ENCODE measurements around the gene GPR82. TPM values are rescaled to one million over a fixed set of nuclear protein-coding genes. Genes with fewer than 3 reads are reported as not detected.

The GPR82 gene
- total and polyA plus RNA-seq, 9 donors = 0.06 to 0.57 (median 0.13) TPM

DNA sequence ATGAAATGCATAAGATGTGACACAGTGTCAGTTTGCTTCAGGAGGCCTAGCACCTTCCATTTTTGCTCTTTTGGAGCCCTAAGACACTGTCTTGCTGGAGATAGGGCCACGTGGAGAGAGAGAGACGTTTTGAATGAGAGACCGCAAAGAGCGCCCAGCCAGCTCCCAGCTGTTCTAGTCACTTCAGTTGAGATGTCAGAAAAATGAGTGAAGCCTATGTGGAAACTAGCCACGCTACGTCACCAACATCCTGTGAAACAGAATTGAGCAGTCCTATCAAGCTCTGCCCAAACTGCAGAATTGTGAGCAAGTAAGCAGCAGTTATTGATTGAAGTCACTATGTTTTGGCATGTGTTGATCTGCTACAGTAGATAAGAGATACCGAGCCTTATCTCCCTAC lies 13.1 kb downstream of the GPR82 start:
- no peaks in the 10 kb centered on the region for H3K4me1 ChIP-seq (ENCODE audit: insufficient read depth)
- no peaks in the 10 kb centered on the region for H3K9me3 ChIP-seq
- intact Hi-C loops (cut with DNase I) = no loop called here
- no peaks in the 10 kb centered on the region for H3K27me3 ChIP-seq
- H3K27ac ChIP-seq = no peak overlapping the region
- WGBS, 3 donors = 73 to 82% (median 79%) methylated on average over 7 of the region's 7 CpGs
- no peak for DNase-seq
- no peak for TF ChIP-seq CTCF (IDR thresholded peaks at IDR 0.05)
- no peak for TF ChIP-seq EP300 (IDR thresholded peaks at IDR 0.05)
- no peak for TF ChIP-seq POLR2A (IDR thresholded peaks at IDR 0.05)
- no peaks in the 10 kb centered on the region for H3K36me3 ChIP-seq
- H3K4me3 ChIP-seq = no peak overlapping the region

GRCh38 chrX:41739871-41740270 lies 15.9 kb downstream of the GPR82 start:
- DNase-seq = no peak
- no peak for TF ChIP-seq EP300 (IDR thresholded peaks at IDR 0.05)
- no peak for TF ChIP-seq CTCF (IDR thresholded peaks at IDR 0.05)
- no peak for TF ChIP-seq POLR2A (IDR thresholded peaks at IDR 0.05)
- H3K4me1 ChIP-seq (ENCODE audit: insufficient read depth) = no peaks in the 10 kb centered on the region
- H3K36me3 ChIP-seq = no peaks in the 10 kb centered on the region
- no peak overlapping the region for H3K27ac ChIP-seq
- no peaks in the 10 kb centered on the region for H3K9me3 ChIP-seq
- H3K27me3 ChIP-seq = no peaks in the 10 kb centered on the region
- WGBS, 3 donors = 78 to 94% (median 86%) methylated on average over 1 of the region's 1 CpG
- no peak overlapping the region for H3K4me3 ChIP-seq
- intact Hi-C loops (cut with DNase I) = no loop called here

DNA sequence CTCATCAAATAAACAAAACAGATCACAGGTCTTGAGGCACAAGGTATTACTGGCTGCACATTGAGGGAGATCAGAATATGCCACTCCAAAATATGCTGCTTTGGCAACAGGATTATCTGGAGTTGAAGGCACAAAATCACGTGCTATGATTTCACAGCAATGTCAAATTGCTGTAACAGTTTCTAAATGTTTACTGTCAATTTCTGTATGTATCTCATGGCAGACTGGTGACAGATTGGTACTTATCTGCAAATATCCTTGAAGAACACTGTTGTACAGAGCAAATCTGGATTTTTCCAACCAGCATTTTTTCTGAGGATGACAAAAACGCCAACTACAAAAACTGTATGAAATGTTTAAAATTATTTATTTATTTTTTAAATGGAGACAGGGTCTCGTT lies 26.7 kb downstream of the GPR82 start:
- no peak overlapping the region for H3K27ac ChIP-seq

GRCh38 chrX:41758401-41758800 lies 34.4 kb downstream of the GPR82 start:
- intact Hi-C loops (cut with DNase I) = no loop called here
- no peaks in the 10 kb centered on the region for H3K4me1 ChIP-seq (ENCODE audit: insufficient read depth)
- H3K36me3 ChIP-seq = no peaks in the 10 kb centered on the region
- H3K4me3 ChIP-seq = no peak overlapping the region
- no peak overlapping the region for H3K27ac ChIP-seq
- 85 to 88% (median 85%) methylated on average over 2 of the region's 2 CpGs for WGBS, 3 donors
- no peaks in the 10 kb centered on the region for H3K27me3 ChIP-seq
- TF ChIP-seq CTCF (IDR thresholded peaks at IDR 0.05) (no peak), EP300 (IDR thresholded peaks at IDR 0.05) (no peak), POLR2A (IDR thresholded peaks at IDR 0.05) (no peak)
- H3K9me3 ChIP-seq = no peaks in the 10 kb centered on the region
- DNase-seq = no peak

More for the DNA sequence above, 26.7 kb downstream of the GPR82 start:
- no peak overlapping the region for H3K4me3 ChIP-seq
- intact Hi-C loops (cut with DNase I) = no loop called here
- no peak for DNase-seq
- H3K36me3 ChIP-seq = no peaks in the 10 kb centered on the region
- WGBS, 3 donors = 57 to 66% (median 60%) methylated on average over 3 of the region's 3 CpGs
- TF ChIP-seq CTCF (IDR thresholded peaks at IDR 0.05) = no peak
- no peak for TF ChIP-seq POLR2A (IDR thresholded peaks at IDR 0.05)
- no peak for TF ChIP-seq EP300 (IDR thresholded peaks at IDR 0.05)
- no peaks in the 10 kb centered on the region for H3K9me3 ChIP-seq
- H3K27me3 ChIP-seq = no peaks in the 10 kb centered on the region
- no peaks in the 10 kb centered on the region for H3K4me1 ChIP-seq (ENCODE audit: insufficient read depth)

- Histone ChIP-seq H3K4me1 (ENCODE audit: insufficient read depth) (no peaks in the 10 kb centered on the region), H3K36me3 (no peaks in the 10 kb centered on the region), H3K27ac (no peak overlapping the region), H3K27me3 (no peaks in the 10 kb centered on the region), H3K9me3 (no peaks in the 10 kb centered on the region), H3K4me3 (no peak overlapping the region)
- no peak for TF ChIP-seq CTCF (IDR thresholded peaks at IDR 0.05)
- no peak for TF ChIP-seq POLR2A (IDR thresholded peaks at IDR 0.05)
- TF ChIP-seq EP300 (IDR thresholded peaks at IDR 0.05) = no peak
- no peak for DNase-seq
- 51 to 58% (median 52%) methylated on average over 3 of the region's 3 CpGs for WGBS, 3 donors
- intact Hi-C loops (cut with DNase I) = no loop called here
Observed at GRCh38 chrX:41759817-41760216, 35.8 kb downstream of the GPR82 start.

All from ovary (tissue), 9 donors.